ENCODE data around the gene LPIN3. TPM values are rescaled to one million over a fixed set of nuclear protein-coding genes. Genes with fewer than 3 reads are reported as not detected.

LPIN3 gene
- total RNA-seq, 1 experiment from 2014 or later: 3.8 TPM

- H3K9me3 ChIP-seq (ENCODE audit: control insufficient read depth, low read depth, low read length): no peaks in the 10 kb centered on the region
- H3K79me1 ChIP-seq (ENCODE audit: insufficient read depth, low read depth, low read length, poor library complexity, severe bottlenecking): no peaks in the 10 kb centered on the region
- no peak overlapping the region for H3K56ac ChIP-seq (ENCODE audit: insufficient read length, low read depth, low read length)
- H3K27ac ChIP-seq (ENCODE audit: insufficient read length, low read depth, low read length): no peak overlapping the region
- H3K14ac ChIP-seq (ENCODE audit: insufficient read depth, low read length): no peak overlapping the region
- no peak overlapping the region for H2AK5ac ChIP-seq (ENCODE audit: insufficient read length, low read length)
- H3K4ac ChIP-seq (ENCODE audit: low read depth, low read length): no peak overlapping the region
- no peak overlapping the region for H4K8ac ChIP-seq (replicated peaks; ENCODE audit: insufficient read length, low read depth, low read length)
- no peak overlapping the region for H2BK15ac ChIP-seq (ENCODE audit: low read depth, low read length)
- Mint-ChIP-seq H3K4me1 (peaks cover 5% of the 10 kb centered on the region in 2 experiments; a peak in 3 of 4 replicates), H3K27ac (no peak overlapping the region), H3K9me3 (no peaks in the 10 kb centered on the region; a peak in 1 of 5 replicates), H3K27me3 (ENCODE audit: low read depth) (no peaks in the 10 kb centered on the region), H3K36me3 (ENCODE audit: insufficient read depth in 1 of 3, low read depth in 3 of 3) (no peaks in the 10 kb centered on the region; a peak in 1 of 7 replicates), H3K4me3 (no peak overlapping the region)
- no peak overlapping the region for H3K4me2 ChIP-seq (ENCODE audit: insufficient read depth, insufficient read length, low read length)
- DNase-seq: no peak
- WGBS (ENCODE audit: extremely low coverage, insufficient read length, low lambda C conversion rate): no CpG with 5 or more reads among the region's 7 CpGs
- H2BK120ac ChIP-seq (ENCODE audit: low read depth, low read length, poor library complexity, severe bottlenecking): no peak overlapping the region
- H2BK5ac ChIP-seq (ENCODE audit: insufficient read length, low read length): no peak overlapping the region
- TF ChIP-seq, protein P1, sequence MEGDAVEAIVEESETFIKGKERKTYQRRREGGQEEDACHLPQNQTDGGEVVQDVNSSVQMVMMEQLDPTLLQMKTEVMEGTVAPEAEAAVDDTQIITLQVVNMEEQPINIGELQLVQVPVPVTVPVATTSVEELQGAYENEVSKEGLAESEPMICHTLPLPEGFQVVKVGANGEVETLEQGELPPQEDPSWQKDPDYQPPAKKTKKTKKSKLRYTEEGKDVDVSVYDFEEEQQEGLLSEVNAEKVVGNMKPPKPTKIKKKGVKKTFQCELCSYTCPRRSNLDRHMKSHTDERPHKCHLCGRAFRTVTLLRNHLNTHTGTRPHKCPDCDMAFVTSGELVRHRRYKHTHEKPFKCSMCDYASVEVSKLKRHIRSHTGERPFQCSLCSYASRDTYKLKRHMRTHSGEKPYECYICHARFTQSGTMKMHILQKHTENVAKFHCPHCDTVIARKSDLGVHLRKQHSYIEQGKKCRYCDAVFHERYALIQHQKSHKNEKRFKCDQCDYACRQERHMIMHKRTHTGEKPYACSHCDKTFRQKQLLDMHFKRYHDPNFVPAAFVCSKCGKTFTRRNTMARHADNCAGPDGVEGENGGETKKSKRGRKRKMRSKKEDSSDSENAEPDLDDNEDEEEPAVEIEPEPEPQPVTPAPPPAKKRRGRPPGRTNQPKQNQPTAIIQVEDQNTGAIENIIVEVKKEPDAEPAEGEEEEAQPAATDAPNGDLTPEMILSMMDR (conservative IDR thresholded peaks at IDR 0.05): no peak
- no peaks in the 10 kb centered on the region for H4K20me1 ChIP-seq (ENCODE audit: control insufficient read depth, insufficient read depth, insufficient read length)
- no peak overlapping the region for H2AFZ ChIP-seq (ENCODE audit: low read length)
- no peak overlapping the region for H4K91ac ChIP-seq (ENCODE audit: insufficient read length, low read depth, low read length)
- H3K9ac ChIP-seq (ENCODE audit: extremely low read depth, insufficient read length, low read length): no peak overlapping the region
- no peak overlapping the region for H4K5ac ChIP-seq (ENCODE audit: insufficient read length, low read depth, low read length)
- H3K23me2 ChIP-seq (ENCODE audit: insufficient read length, low read depth, low read length, poor library complexity, severe bottlenecking): no peaks in the 10 kb centered on the region
- no peaks in the 10 kb centered on the region for H3K4me1 ChIP-seq (ENCODE audit: insufficient read depth, low read length)
- H3K18ac ChIP-seq (ENCODE audit: insufficient read length, low read depth, low read length): no peak overlapping the region
- H3K23ac ChIP-seq (ENCODE audit: insufficient read length, low read depth, low read length): no peak overlapping the region
- H3K27me3 ChIP-seq (ENCODE audit: insufficient read depth, low read length): no peaks in the 10 kb centered on the region
- H3T11ph ChIP-seq (ENCODE audit: low read length): no peak overlapping the region
- no peak overlapping the region for H2BK12ac ChIP-seq (ENCODE audit: insufficient read length, low read depth, low read length)
- no peak overlapping the region for H2BK20ac ChIP-seq (ENCODE audit: low read depth, low read length, poor library complexity, severe bottlenecking)
- H3K79me2 ChIP-seq (ENCODE audit: insufficient read depth, low read length): no peaks in the 10 kb centered on the region
Measured at GRCh38 chr20:41350408-41350962, 9.9 kb downstream of the LPIN3 start.

Measured in H9 (cell line).